HepG2 (cell line): ENCODE data around the gene EIF4EBP3. TPM values are rescaled to one million over a fixed set of nuclear protein-coding genes. Genes with fewer than 3 reads are reported as not detected.

Experiments used
- ATAC-seq: fragments of 200-7000 bp; cut with Tn5 transposase; 3 replicates; pipeline ENCODE4 v1.9.1; 2020; ENCODE audit warnings: mild to moderate bottlenecking, moderate library complexity
- BruUV-seq: library from RNA; stranded (reverse); fragments of 400-500 nt; replicated peaks from 2 replicates; lab custom pipeline; 2021; lab: Mats Ljungman, UMichigan
- CTCF ChIA-PET: fragments of 300-600 bp; formaldehyde crosslinking; extraction: SDS; loops from one replicate; lab custom pipeline; 2021; ENCODE audit warnings: low total read pairs, inconsistent platforms, low intra/inter-chr PET ratio; lab: Yijun Ruan, JAX
- POLR2A ChIA-PET: fragments of 350-600 bp; sonication (Branson Sonifier 250); formaldehyde crosslinking; loops from one replicate; lab custom pipeline; 2020; ENCODE audit warnings: antibody characterized with exemption, inconsistent platforms; lab: Yijun Ruan, JAX
- DNase-seq: peaks from one replicate; pipeline ENCODE4 v3.0.0-alpha.2; 2015; ENCODE audit warnings: low spot score
- FAIRE-seq: peaks from 3 replicates; lab custom pipeline; 2011; peaks lifted over from hg19 to GRCh38; lab: Jason Lieb, UNC
- H2AFZ ChIP-seq: one replicate; pipeline ENCODE4 v1.6.1; 2011; ENCODE audit warnings: low read length, inconsistent platforms
- H3K27ac ChIP-seq: fragments of 300-600 bp; 3 replicates; pipeline ENCODE4 v1.8.0; 2011; ENCODE audit warnings: mixed run types, mild to moderate bottlenecking, mixed read lengths, low read length, inconsistent platforms; ENCODE audit not compliant: insufficient read depth; ENCODE audit errors: extremely low read length
- H3K27me3 ChIP-seq, 2 experiments: fragments of 200-600 bp in 1 of 2; 2 replicates in 1 of 2; 3 replicates in 1 of 2; pipeline versions ENCODE4 v1.6.0 to v1.8.0; 2011; ENCODE audit warnings: low read length in 2 of 2, mild to moderate bottlenecking in 2 of 2, moderate library complexity in 2 of 2, inconsistent platforms in 1 of 2; ENCODE audit not compliant: insufficient read depth in 2 of 2, control insufficient read depth in 1 of 2
- H3K36me3 ChIP-seq, 2 experiments: fragments of 200-600 bp in 1 of 2; replicated peaks in 1 of 2; 2 replicates in 1 of 2; 3 replicates in 1 of 2; pipeline versions ENCODE4 v1.5.1 to v1.8.0; 2011; ENCODE audit warnings: low read length in 2 of 2, inconsistent platforms in 1 of 2; ENCODE audit not compliant: insufficient read depth in 2 of 2, control insufficient read depth in 1 of 2
- H3K4me1 ChIP-seq: 2 replicates; pipeline ENCODE4 v1.5.1; 2012; ENCODE audit warnings: low read length, inconsistent platforms; ENCODE audit not compliant: insufficient read depth
- H3K4me2 ChIP-seq: 2 replicates; pipeline ENCODE4 v1.6.0; 2011; ENCODE audit warnings: low read depth, low read length, inconsistent platforms
- H3K4me3 ChIP-seq, 3 experiments: fragments of 200-600 bp in 1 of 3; sonication (generic), shearing (Covaris generic) in 1 of 3; replicated peaks in 1 of 3; 2 replicates each; pipeline ENCODE4 v1.5.1; 2011 to 2016; ENCODE audit warnings: low read length in 3 of 3, inconsistent platforms in 2 of 3, low read depth in 2 of 3, mild to moderate bottlenecking in 2 of 3, control low read depth in 1 of 3, mixed read lengths in 1 of 3; ENCODE audit not compliant: insufficient read depth in 1 of 3
- H3K79me2 ChIP-seq: one replicate; pipeline ENCODE4 v1.6.1; 2011; ENCODE audit warnings: low read length, inconsistent platforms; ENCODE audit not compliant: insufficient read depth
- H3K9ac ChIP-seq: 2 replicates; pipeline ENCODE4 v1.6.0; 2011; ENCODE audit warnings: mild to moderate bottlenecking, low read depth, low read length, inconsistent platforms; ENCODE audit not compliant: insufficient read depth
- H3K9me3 ChIP-seq: 2 replicates; pipeline ENCODE4 v1.5.1; 2012; ENCODE audit warnings: mild to moderate bottlenecking, low read length
- H4K20me1 ChIP-seq: 2 replicates; pipeline ENCODE4 v1.6.0; 2011; ENCODE audit warnings: inconsistent platforms, mild to moderate bottlenecking, low read length, moderate library complexity; ENCODE audit not compliant: insufficient read depth
- CHD2 ChIP-seq: IDR thresholded peaks from 2 replicates; pipeline ENCODE4 v1.6.1; 2011; ENCODE audit warnings: low read depth, low read length, improper control_type of control experiment
- GLI4 ChIP-seq: sonication (generic); formaldehyde crosslinking; IDR thresholded peaks from 2 replicates; pipeline ENCODE4 v1.5.1; 2020; ENCODE audit warnings: missing genetic modification reagents, mild to moderate bottlenecking, moderate library complexity, borderline replicate concordance
- HMGXB4 ChIP-seq, 2 experiments: sonication (generic) in 1 of 2; formaldehyde crosslinking in 1 of 2; IDR thresholded peaks; 2 replicates each; pipeline versions ENCODE4 v1.4.0 to v1.6.1; 2018 to 2020; ENCODE audit warnings: missing genetic modification reagents in 2 of 2, borderline replicate concordance in 1 of 2, low read depth in 1 of 2, mild to moderate bottlenecking in 1 of 2, missing biosample characterization in 1 of 2
- NFYB ChIP-seq: sonication (generic); formaldehyde crosslinking; IDR thresholded peaks from 2 replicates; pipeline ENCODE4 v1.4.0; 2020; ENCODE audit warnings: missing genetic modification reagents
- NR2F1 ChIP-seq, 2 experiments: fragments of 450-650 bp in 1 of 2; formaldehyde crosslinking in 1 of 2; IDR thresholded peaks; 2 replicates each; pipeline versions ENCODE4 v1.5.0 to v1.6.1; 2016 to 2020; ENCODE audit warnings: mild to moderate bottlenecking in 1 of 2, missing compliant biosample characterization in 1 of 2, missing genetic modification reagents in 1 of 2, moderate library complexity in 1 of 2
- ONECUT2 ChIP-seq: sonication (generic); formaldehyde crosslinking; IDR thresholded peaks from 2 replicates; pipeline ENCODE4 v1.4.0; 2020; ENCODE audit warnings: missing genetic modification reagents
- TGIF2 ChIP-seq: IDR thresholded peaks from 2 replicates; pipeline ENCODE4 v1.6.1; 2016; ENCODE audit warnings: control low read depth, missing compliant biosample characterization
- THRA ChIP-seq: sonication (generic); formaldehyde crosslinking; IDR thresholded peaks from 2 replicates; pipeline ENCODE4 v1.4.0; 2020; ENCODE audit warnings: missing genetic modification reagents, borderline replicate concordance
- TOPORS ChIP-seq: sonication (generic); formaldehyde crosslinking; IDR thresholded peaks from 2 replicates; pipeline ENCODE4 v1.8.0; 2023; ENCODE audit warnings: mild to moderate bottlenecking, missing genetic modification reagents
- TSC22D2 ChIP-seq: sonication (generic); formaldehyde crosslinking; IDR thresholded peaks from 2 replicates; pipeline ENCODE4 v1.5.1; 2020; ENCODE audit warnings: missing genetic modification reagents, mild to moderate bottlenecking, borderline replicate concordance
- ZNF430 ChIP-seq: sonication (generic); formaldehyde crosslinking; IDR thresholded peaks from 2 replicates; pipeline ENCODE4 v1.9.0; 2021; ENCODE audit warnings: mild to moderate bottlenecking, missing genetic modification reagents
- ZNF674 ChIP-seq: sonication (generic); formaldehyde crosslinking; IDR thresholded peaks from 2 replicates; pipeline ENCODE4 v1.5.0; 2020; ENCODE audit warnings: low read depth, mild to moderate bottlenecking, missing genetic modification reagents
- ZNF776 ChIP-seq: sonication (generic); formaldehyde crosslinking; IDR thresholded peaks from 2 replicates; pipeline ENCODE4 v1.4.0; 2020; ENCODE audit warnings: mild to moderate bottlenecking, missing genetic modification reagents
- ZNF850 ChIP-seq: sonication (generic); formaldehyde crosslinking; conservative IDR thresholded peaks from 2 replicates; pipeline ENCODE4 v1.9.0; 2021; ENCODE audit warnings: mild to moderate bottlenecking, missing genetic modification reagents
- ZNF891 ChIP-seq: sonication (generic); formaldehyde crosslinking; IDR thresholded peaks from 2 replicates; pipeline ENCODE4 v1.5.0; 2020; ENCODE audit warnings: mild to moderate bottlenecking, missing genetic modification reagents
- WGBS: methylation state at CpG from one replicate; pipeline ENCODE4 v1.1.6; 2017; ENCODE audit warnings: low lambda C conversion rate; 5-methylcytosine and 5-hydroxymethylcytosine counted together
- in situ Hi-C: cut with HindIII; loops from 2 replicates; pipeline ENCODE4 v1.10.0; 2017; ENCODE audit warnings: low pct_unique_long_range_greater_than_20kb; ENCODE audit not compliant: extremely low pct_ligation_motif_present
- intact Hi-C: fragments of 100-400 bp; cut with micrococcal nuclease; formaldehyde crosslinking; loops from one replicate; pipeline ENCODE4 v1.10.0; 2022; ENCODE audit not compliant: unreplicated experiment
- polyA plus RNA-seq, 8 experiments: library from polyadenylated mRNA; depleted of rRNA in 3 of 8; stranded (reverse) in 7 of 8; unstranded in 1 of 8; fragments of >200 nt; fragmentation: Illumina TruSeq in 4 of 8; extraction: Trizol in 4 of 8; gene quantifications; 2 replicates each; pipeline versions ENCODE4 v1.2.1 to v1.2.3, GENCODE V29; 2011 to 2016; ENCODE audit warnings: low read depth in 4 of 8, missing spikeins in 1 of 8, mixed read lengths in 1 of 8; ENCODE audit not compliant: insufficient read depth in 1 of 8
- total RNA-seq, 5 experiments: library from RNA; depleted of rRNA; stranded (reverse); fragments of >200 nt; fragmentation: Illumina TruSeq; extraction: Trizol; gene quantifications; 2 replicates each; pipeline ENCODE4 v1.2.3, GENCODE V29; 2016; ENCODE audit warnings: low read depth in 1 of 5

Gene EIF4EBP3
- total and polyA plus RNA-seq, 2 of the 13 experiments (the other 11 are each of a cell fraction or from before 2014, with no cell fraction given): 0.61 to 1.7 TPM

- no peak overlapping the region for H3K4me3 ChIP-seq
- POLR2A ChIA-PET: no interaction called here
- no peak for DNase-seq
- ATAC-seq: no peak
- H3K9me3 ChIP-seq: no peaks in the 10 kb centered on the region
- intact Hi-C loops (no loop called here), in situ Hi-C loops (no loop called here)
- no peaks in the 10 kb centered on the region for H3K27me3 ChIP-seq
- no peaks in the 10 kb centered on the region; the same call in 1 of the 2 replicates for H3K4me1 ChIP-seq
- H3K79me2 ChIP-seq: no peaks in the 10 kb centered on the region
- 100% methylated on average over 1 of the region's 1 CpG for WGBS
- H4K20me1 ChIP-seq: no peaks in the 10 kb centered on the region
- H3K27ac ChIP-seq: no peak overlapping the region
- FAIRE-seq: no peak
- H2AFZ ChIP-seq: no peak overlapping the region
- no peak overlapping the region for H3K4me2 ChIP-seq
- H3K9ac ChIP-seq: no peak overlapping the region
- peaks cover 6 to 66% of the 10 kb centered on the region in 2 experiments for H3K36me3 ChIP-seq
- TF ChIP-seq ZNF430 (CRISPR knock-in tag) (no peak), TSC22D2 (CRISPR knock-in tag) (no peak)
- CTCF ChIA-PET: no interaction called here
- no TSS peak for BruUV-seq
Observed at GRCh38 chr5:140540227-140540626, 7.2 kb upstream of the EIF4EBP3 start.

- Histone ChIP-seq H4K20me1 (no peaks in the 10 kb centered on the region), H3K9ac (no peak overlapping the region), H3K9me3 (no peaks in the 10 kb centered on the region), H3K4me2 (no peak overlapping the region), H3K4me1 (peaks cover 24% of the 10 kb centered on the region), H3K79me2 (no peaks in the 10 kb centered on the region), H3K36me3 (peaks cover 5 to 46% of the 10 kb centered on the region in 2 experiments), H2AFZ (no peak overlapping the region), H3K4me3 (no peak overlapping the region), H3K27ac (no peak overlapping the region), H3K27me3 (no peaks in the 10 kb centered on the region)
- FAIRE-seq: no peak
- in situ Hi-C loops: no loop called here
- BruUV-seq: no TSS peak
- WGBS: 95% methylated on average over 5 of the region's 5 CpGs
- intact Hi-C loops: no loop called here
- POLR2A ChIA-PET: no interaction called here
- CTCF ChIA-PET: no interaction called here
- no peak for ATAC-seq
- DNase-seq: no peak
- no peak for TF ChIP-seq ZNF776
- no peak for TF ChIP-seq THRA
- TF ChIP-seq CHD2: no peak
- no peak for TF ChIP-seq ZNF891 (CRISPR knock-in tag)
- no peak for TF ChIP-seq NR2F1 (CRISPR knock-in tag; IDR thresholded peaks at IDR 0.05)
- no peak for TF ChIP-seq ONECUT2 (CRISPR knock-in tag)
- no peak for TF ChIP-seq ZNF850
- TF ChIP-seq HMGXB4 (CRISPR knock-in tag; IDR thresholded peaks at IDR 0.05; ENCODE audit: borderline replicate concordance in 1 of 2, low read depth in 1 of 2): no peak
- no peak for TF ChIP-seq TGIF2 (CRISPR knock-in tag)
- no peak for TF ChIP-seq GLI4 (CRISPR knock-in tag)
- TF ChIP-seq NFYB (CRISPR knock-in tag): no peak
- TF ChIP-seq TOPORS (CRISPR knock-in tag): no peak
- TF ChIP-seq ZNF674 (CRISPR knock-in tag): no peak
Observed at GRCh38 chr5:140542972-140543371, 4.5 kb upstream of the EIF4EBP3 start.
